ENCODE measurements around the gene KCNQ5.

Gene KCNQ5

DNA sequence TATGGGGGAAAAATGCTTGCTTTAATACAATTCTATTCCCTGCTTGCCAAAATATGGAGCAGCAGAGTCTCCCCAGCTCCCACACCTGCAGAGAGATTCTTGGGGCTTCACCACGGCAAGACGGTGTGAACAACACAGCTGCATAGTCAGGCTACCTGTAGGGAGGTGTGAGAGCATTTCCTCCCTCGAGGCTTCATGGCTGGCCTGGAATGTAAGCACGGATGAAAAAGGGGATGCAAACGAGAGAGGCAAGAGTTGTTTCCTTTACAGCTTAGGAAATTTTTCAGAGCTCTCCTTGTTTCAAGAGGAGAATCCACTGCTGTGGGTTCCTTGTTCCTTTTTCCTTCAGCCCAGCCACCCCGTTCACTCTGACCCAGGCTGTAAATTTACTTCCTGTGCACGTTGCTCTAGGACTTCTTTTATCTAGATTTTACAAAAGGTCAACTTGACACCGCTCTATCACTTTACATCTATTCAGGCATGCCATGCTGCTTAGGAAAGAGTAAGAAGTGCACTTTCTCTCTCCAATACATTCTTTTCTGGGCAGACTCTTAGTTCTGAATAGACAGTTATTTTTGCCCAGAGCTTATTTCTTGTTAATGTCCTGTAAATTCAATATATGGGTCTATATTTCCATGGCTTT lies 406.4 kb downstream of the KCNQ5 start:
- no peak for DNase-seq

DNA sequence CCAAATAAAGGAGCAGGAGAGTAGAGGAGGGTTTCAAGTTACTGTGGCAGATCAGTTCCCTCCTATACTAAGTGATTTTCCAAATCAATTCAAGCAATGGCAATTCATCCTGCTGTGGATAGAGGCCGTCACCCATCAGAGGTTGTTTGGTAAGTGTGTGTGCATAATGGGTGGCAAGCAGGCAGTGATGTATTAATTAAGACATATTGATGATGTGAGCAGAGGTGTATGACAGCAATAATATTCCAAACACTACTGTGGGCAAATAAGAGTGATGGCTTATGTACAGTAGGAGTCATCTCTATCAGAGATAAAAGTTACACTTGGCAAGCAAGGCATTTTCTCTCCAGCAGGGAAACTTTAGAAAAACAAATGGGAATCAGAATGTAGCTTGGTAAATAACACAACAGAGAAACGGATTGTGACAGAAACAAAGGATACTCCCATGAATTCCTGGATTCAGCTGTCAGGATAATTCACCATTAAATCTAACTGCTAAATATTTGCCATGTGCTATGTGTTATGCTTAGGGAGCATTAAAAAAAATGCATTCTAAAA lies 407.1 kb downstream of the KCNQ5 start:
- no peak for DNase-seq

DNA sequence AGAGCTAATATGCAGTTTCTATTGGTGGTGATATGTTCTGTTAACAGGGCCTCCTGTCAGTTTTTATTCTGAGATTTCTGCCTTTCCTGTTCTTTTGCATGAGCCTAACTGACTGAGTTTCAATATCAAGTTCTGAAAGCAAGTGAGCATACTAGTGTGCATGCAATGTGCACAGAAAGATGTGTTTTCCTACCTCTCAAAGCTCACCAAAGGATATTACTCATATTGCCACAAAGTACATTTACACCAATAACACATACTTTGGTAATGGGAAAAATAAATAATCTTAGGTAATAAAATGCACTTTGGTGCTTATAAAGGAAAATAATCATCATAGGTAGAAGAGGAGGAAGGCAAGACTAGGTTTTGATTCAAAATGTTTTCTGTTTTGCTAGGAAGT lies 408.4 kb downstream of the KCNQ5 start:
- no peak for DNase-seq

DNA sequence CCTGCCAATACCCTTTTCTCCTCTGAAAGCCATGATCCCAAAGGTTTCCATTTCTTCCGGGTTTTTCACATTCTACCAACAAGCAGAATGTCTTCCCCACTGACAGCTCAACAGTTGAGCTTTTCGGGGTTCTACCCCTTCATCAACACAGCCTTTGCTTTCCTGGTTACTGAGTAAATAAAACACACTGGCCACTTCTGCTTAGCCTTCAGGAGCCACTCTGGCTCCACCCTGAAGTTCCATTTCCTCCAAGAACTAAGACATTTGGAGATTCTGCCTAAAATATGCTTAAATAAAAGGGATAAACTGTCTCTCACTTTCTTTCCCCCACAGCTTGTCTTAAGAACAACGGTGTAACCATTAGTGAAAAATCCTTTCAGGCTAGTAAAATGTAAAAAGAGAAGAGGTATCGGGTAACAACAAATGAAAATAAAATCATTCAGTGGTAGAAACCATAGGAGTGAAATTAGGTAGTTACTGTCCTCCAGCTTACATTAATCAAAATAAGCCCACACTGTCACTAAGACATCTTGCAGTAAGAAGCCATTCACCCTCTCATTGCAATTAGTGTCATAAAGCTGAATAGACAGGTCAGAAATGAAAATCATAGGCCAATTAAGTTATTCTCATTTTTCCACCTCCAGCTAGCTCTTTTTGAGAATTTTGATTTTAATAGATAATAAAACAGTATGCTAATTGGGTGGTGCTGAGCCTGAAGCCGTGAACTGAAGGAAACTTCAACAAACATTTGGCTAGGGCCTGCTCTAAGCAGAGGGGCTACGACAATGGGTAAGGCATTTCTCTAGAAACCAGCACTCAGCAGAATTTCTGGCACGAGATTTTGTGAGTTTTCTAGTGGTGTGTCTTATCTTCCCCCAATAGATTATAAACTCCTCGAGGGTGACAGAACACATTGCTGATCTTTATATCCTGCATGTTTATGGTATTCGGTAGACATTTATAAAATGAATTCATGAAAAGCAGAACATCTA lies 409.2 kb downstream of the KCNQ5 start:
- no peak for DNase-seq

DNA sequence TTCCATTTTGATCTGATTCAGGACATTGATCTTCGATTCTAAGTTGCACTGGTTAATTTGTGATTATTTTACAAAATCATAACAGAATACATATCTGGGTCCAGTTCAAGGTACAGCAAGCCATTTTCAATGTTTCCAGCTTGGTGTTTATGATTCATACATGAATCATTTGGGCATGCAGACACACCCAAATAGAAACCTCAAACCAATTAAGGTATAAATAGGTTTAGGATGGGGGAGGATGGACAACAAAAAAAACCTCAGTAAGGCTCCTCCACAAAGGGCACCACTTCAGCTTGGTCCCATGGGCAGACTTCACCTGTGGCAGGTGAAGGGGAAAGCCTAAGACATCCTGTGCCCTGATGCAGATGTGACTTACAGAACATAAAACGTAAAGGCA lies 410.7 kb downstream of the KCNQ5 start:
- DNase-seq: no peak

DNA sequence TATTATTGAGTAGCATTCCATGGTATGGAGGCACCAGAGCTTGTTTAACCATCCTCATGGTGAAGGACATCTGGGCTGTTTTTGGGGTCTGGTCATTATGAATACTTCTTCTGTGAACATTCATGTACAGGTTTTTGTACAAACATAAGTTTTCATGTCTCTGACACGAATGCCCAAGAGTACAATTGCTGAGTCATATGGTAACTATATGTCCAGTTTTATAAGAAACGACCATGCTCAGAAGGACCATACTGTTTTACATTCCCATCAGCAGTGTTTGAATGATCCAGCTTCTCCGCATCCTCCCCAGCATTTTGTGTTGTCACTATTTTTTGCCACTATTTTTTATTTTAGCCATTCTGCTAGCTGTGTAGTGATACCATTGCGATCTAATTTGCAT lies 414.8 kb downstream of the KCNQ5 start:
- DNase-seq: no peak

DNA sequence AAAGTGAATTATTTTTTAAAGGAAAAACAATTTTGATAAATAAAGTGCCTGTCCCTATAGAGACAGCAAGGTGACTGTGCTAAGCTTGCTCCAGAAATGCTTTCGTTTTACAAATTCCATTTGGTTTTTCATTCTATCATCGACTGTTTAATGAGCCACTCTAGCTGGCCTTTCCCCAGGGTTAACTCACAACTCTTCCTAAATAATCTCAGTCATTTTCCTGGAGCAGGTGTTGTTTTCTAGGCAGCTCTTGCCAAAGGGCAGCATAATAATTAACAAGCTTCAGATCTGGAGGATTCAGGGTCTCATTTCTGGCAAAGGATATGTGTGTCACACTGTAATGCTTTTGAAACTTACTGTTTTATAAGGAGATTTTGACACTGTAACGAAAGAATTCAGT lies 419.2 kb downstream of the KCNQ5 start:
- DNase-seq: no peak

DNA sequence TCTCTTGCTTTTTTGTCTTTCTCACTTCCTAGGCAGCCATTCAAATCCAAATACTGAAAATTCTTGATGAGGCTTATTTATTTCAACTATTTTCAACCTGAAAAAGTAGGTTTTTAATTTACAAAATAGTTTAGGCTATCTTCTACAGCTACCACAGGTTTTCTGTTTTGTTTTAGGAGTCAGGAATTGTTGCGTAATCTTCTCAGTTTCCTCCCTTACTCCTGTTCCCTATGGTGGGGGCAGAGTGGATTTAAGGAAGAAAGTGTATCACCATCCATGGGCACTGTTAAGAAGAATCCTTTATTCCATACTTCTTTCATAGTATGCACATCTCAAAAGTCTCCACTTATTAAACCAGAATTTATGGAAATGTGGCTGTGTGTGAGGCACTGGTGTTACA lies 421.0 kb downstream of the KCNQ5 start:
- DNase-seq: no peak

DNA sequence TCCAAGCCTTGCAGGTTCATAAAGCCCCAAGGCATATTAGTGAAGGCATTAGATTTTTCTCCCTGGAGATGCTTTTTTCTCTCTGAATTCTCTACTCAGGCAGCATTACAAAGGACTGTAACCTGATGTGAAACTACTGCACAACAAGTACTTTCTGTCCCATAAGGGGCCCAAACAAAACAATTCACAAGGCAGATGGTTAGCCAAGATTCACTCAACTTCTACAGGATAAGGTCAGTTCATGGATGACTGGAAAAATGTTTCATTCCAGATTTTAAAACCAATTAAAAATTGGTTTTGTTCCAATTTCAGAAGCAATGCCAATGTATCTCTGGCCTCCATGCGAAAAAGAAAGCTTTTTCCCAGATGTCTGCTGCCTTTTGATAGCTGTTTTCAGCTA lies 421.6 kb downstream of the KCNQ5 start:
- no peak for DNase-seq

DNA sequence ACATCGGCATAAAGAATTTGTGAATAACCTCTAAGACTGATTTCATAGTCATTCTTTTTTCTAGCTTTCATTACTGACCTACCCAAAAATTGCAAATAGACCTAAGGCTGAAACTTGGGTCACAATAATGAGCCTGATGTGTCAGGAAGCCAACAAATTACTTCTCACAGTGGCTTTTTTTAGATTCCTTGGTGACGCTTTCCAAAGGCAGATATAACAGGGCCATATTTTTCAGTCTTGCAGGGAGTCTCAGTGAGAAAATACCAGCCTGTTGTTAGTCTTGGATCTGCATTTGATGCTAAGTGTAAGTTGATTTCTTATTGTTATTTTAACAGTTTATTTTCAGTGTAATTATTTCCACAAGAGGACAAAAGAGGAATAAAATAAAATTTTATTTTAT lies 423.7 kb downstream of the KCNQ5 start:
- DNase-seq: no peak

DNA sequence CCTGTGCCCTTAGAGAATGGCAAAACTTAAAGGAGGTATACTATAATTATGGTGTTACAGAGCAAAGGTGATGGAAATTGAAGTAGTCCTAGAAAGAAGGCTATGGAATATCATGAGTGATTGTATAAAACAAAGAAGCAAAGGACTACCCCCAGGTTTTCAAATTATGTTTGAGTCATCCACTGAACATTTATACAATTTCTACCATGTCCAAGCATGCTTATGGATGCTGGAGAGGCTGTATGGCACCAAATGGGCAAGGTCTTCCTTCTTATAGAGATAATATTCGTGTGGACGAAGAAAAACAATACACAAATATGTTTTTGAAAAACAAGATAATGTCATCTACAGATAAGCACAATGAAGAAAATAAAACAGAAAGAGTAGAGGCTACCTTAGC lies 425.9 kb downstream of the KCNQ5 start:
- no peak for DNase-seq

DNA sequence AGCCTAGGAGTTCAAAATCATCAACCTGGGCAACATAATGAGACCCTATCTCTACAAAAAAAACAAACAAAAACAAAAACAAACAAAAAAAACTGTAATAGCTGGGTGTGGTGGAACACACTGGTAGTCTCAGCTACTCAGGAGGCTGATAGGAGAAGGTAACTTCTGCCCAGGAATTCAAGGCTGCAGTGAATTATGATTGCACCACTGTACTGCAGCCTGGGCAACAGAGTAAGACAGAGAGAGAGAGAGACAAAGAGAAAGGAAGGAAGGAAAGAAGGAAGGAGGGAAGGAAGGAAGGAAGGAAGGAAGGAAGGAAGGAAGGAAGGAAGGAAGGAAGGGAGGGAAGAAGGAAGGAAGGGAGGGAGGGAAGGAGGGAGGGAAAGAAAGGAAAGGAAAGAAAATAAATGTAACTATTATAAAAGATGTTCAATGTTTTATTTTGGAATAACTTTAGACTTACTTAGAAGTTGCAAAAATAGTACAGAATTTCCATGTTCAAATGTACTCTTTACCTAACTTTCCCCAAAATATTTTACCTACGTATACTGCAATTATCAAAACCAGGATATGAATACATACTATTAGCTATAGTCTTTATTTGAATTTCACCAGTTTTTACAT lies 428.2 kb downstream of the KCNQ5 start:
- DNase-seq: no peak

DNA sequence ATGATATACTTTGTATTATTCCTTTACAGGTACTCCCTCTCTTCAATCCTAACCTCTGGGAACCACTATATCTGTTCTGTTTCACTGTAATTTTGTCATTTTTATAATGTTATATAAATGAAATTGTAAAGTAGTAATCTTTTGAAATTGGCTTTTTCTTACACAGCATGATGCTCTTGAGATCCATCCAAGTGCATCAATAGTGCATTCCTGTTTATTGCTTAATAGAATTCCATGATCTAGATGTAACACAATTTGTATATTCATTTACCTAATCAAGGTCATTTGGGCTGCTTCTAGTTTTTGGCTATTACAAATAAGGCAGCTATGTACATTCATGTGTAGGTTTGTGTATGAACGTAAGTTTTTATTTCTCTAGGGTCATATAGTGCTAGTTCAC lies 428.8 kb downstream of the KCNQ5 start:
- DNase-seq: no peak

DNA sequence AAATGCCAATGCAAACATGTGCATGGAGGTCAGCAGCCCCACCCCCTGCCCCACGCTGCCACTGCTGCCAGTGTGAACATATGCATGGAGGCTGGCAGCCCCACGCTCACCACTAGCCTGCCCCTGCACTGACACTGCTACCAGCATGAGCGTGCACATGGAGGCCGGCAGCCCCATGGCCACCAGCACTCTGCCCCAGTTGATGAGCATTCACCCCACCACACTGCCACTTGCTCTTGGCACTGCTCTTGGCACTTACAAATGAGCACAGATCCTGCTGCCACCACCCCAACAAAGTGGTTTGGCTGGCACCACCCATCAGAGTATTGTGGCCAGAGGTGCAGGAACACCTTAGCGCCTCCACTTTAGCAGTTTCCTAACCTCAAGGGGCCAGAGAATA lies 429.3 kb downstream of the KCNQ5 start:
- DNase-seq: no peak

DNA sequence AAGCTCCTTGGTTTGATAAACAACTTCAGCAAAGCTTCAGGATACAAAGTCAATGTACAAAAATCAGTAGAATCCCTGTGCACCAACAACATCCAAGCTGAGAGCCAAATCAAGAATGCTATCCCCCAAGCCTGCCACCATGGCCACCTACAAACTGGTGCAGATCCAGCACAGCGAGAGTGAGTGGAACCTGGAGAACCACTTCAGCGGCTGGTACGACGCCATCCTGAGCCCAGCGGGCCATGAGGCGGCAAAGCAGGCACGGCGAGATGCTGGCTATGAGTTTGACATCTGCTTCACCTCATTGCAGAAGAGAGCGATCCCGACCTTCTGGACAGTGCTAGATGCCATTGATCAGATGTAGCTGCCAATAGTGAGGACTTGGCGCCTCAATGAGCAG lies 433.1 kb downstream of the KCNQ5 start:
- no peak for DNase-seq

DNA sequence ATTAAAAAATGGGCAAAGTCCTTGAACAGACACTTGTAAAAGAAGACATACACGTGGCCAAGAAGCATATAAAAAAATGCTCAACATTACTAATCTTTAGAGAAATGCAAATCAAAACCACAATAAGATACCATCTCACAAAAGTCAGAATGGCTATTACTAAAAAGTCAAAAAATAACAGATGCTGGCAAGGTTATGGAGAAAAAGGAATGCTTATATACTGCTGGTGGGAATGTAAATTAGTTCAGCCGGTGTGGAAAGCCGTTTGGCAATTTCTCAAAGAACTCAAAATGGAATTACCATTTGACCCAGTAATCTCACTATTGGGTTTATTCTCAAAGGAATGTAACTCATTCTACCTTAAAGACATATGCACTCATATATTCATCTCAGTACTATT lies 436.9 kb downstream of the KCNQ5 start:
- no peak for DNase-seq

DNA sequence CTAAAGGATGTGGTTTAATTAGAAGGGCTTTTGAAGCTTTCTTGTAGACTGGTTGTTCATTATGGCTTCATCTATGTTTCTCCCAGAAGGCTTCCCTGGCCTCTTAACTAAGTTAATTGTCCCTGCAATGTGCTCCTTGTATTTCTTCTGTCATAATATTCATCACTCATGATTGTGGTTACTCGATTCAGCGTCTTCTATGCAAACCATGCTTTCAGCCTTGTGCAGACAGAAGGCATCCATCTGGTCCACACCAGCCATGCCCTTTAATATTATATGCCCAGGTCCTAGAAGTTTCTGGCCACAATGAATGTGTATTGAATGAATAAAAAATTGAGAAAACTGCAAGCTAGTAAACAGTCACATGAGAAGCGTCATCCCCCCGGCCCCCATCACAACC lies 440.3 kb downstream of the KCNQ5 start:
- no peak for DNase-seq

DNA sequence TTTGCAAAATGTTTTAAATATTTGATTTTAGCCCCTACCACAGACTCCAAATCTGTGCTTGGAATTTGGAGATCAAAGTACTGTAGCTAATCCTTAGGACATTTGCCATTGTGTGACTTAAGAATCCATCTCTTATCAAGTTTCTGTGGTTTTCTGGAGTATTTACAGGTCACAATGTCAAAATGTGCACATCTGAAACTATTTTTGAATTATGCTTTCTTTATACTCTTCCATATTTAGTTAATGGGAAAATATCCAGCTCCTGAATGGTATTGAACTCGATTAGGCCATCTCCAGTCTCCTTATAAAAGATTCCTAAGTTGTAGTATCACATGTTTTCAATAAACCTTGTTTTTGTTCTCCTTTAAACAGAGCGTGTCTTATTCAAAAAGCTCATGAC lies 441.0 kb downstream of the KCNQ5 start:
- DNase-seq: no peak

DNA sequence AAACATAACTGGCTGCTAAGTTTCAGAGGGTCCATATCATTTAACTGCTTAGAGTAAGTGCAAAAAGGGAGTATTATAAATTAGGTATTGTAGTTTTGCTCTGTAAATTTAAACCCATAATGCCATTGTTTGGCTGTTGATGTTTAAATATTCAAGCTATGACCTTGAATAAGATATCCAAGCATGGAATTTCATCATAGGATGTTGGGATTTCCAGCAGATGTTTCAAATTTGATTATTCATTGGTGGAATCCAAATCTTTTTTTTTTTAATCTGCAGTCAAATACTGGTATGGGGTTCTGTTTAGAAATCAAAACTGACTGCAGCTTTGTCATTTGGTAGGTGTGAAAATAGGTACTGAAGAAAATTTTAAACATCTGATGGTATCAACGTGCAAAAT lies 442.4 kb downstream of the KCNQ5 start:
- DNase-seq: no peak

DNA sequence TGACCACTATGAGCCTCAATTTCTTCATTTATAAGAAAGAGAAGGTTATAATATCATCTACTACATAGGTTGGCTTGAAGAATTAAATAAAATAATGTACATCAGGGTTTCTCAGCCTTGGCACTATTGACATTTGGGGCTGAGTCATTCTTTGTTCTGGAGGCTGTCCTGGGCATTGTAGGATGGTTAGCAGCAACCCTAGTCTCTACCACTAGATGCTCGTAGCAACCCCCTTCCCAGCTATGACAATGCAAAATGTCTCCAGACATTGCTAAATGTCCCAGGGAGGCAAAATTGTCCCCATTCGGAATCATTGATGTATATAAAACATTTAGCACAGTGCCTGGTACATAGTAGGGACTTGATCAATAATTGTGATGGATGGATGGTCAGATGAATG lies 451.4 kb downstream of the KCNQ5 start:
- no peak for DNase-seq

DNA sequence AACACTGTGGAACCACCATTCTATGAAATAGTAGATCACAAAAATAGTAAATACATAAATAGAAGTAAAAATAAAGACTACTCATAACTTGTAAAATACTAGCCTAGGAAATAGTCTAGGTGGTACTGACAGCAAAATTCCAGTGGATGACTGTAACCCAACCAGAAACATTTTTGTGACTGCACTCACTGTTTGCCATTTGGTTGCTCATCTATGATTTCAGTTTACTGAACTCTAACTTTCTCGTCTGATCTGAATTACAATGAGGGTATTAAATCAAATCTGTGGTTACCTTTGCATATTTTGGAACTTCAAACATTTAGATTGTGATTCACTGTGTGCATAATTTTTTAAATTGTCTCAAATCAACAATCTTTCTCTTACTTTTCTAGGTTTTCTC lies 452.3 kb downstream of the KCNQ5 start:
- no peak for DNase-seq

DNA sequence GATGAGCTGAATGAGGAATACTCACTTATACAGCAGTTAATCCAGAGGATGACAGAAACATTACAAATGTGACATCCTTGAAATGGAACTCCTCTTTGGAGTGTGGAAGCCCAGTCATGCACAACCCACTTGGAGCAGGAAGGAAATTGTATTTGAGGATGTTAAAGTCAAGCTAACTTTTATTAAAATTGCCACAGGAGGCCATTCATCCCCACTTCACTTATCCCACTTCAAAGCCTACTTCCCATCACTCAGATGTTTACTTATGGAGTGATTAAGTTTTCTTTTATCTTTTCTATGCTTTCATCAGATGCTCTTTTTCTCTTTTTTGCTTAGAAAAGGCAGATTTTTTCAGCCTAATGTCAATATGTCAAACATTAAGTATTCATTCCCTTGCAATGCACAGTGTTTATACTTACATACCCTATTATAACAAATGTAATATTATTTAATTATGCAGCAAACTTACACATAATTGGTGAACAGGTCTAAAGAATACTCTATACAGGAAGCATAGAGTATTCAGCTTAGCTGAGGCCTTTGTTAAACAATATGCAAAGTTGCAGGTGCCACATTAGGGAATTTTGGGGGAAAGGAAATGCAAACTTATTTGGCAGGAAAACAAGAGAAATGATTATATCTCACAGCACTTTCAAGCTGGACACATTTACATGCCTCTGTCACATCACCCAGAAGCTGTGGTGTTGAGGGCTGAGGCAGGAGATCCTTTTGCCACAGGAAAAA lies 454.5 kb downstream of the KCNQ5 start:
- DNase-seq: no peak

DNA sequence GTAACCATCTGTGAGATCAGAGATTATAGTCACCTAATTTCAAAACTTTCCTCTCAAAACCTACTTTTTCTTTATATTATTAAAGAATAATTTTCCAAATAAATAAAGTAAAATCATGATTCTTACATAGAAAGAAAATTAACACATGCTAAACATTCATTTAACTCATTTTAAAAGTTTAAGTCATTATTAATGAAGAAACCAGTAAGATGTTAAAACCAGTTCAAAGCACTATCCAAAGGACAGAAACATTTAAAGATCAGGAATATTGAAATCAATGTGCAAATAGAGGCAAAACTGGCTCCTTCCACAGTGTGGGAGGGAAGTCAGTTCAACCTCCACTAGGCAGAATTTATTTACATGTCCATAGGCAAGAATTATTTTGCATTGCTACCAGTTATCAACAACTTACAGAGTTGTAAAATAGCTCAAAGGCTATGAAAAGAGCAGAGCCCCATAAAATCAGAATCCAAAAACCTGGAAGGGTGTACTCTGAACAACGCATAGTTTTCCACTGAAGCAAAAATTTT lies 456.5 kb downstream of the KCNQ5 start:
- no peak for DNase-seq

Measured in T-helper 9 cell (primary cell).